TTC549 (cell line): Measurements from ENCODE around the gene CNTN1.

Experiments
- FAIRE-seq: peaks from 2 replicates; lab custom pipeline; 2012; peaks lifted over from hg19 to GRCh38; lab: Jason Lieb, UNC

The CNTN1 gene

GRCh38 chr12:40854604-40855003 lies 162.4 kb downstream of the CNTN1 start:
- FAIRE-seq = no peak

- no peak for FAIRE-seq
Observed at GRCh38 chr12:40864891-40865290, 172.7 kb downstream of the CNTN1 start.

- no peak for FAIRE-seq
Observed at GRCh38 chr12:40870981-40871380, 178.7 kb downstream of the CNTN1 start.

- no peak for FAIRE-seq
Observed at GRCh38 chr12:40874868-40875267, 182.6 kb downstream of the CNTN1 start.

GRCh38 chr12:40889329-40889728 lies 197.1 kb downstream of the CNTN1 start:
- FAIRE-seq = no peak

GRCh38 chr12:40892528-40892927 lies 200.3 kb downstream of the CNTN1 start:
- no peak for FAIRE-seq

GRCh38 chr12:40898505-40898904 lies 206.3 kb downstream of the CNTN1 start:
- no peak for FAIRE-seq

- no peak for FAIRE-seq
Observed at GRCh38 chr12:40903040-40903439, 210.8 kb downstream of the CNTN1 start.

- FAIRE-seq = no peak
Observed at GRCh38 chr12:40907115-40907527, 214.9 kb downstream of the CNTN1 start.

- no peak for FAIRE-seq
Observed at GRCh38 chr12:40911676-40912075, 219.4 kb downstream of the CNTN1 start.

GRCh38 chr12:40915172-40915571 lies 222.9 kb downstream of the CNTN1 start:
- no peak for FAIRE-seq

GRCh38 chr12:40917561-40917960 lies 225.3 kb downstream of the CNTN1 start:
- no peak for FAIRE-seq

- peak; percentile 81 for FAIRE-seq
Observed at GRCh38 chr12:40921563-40922163, 229.4 kb downstream of the CNTN1 start.

- FAIRE-seq = no peak
Observed at GRCh38 chr12:40937891-40938290, 245.7 kb downstream of the CNTN1 start.

- no peak for FAIRE-seq
Observed at GRCh38 chr12:40942326-40942725, 250.1 kb downstream of the CNTN1 start.

- FAIRE-seq = no peak
Observed at GRCh38 chr12:40945772-40946171, 253.5 kb downstream of the CNTN1 start.

- FAIRE-seq = peak; percentile 90
Observed at GRCh38 chr12:40946612-40947194, 254.5 kb downstream of the CNTN1 start.

GRCh38 chr12:40947797-40948196 lies 255.6 kb downstream of the CNTN1 start:
- no peak for FAIRE-seq

- FAIRE-seq = no peak
Observed at GRCh38 chr12:40953076-40953475, 260.8 kb downstream of the CNTN1 start.

- FAIRE-seq = no peak
Observed at GRCh38 chr12:40957417-40957816, 265.2 kb downstream of the CNTN1 start.

GRCh38 chr12:40959041-40959440 lies 266.8 kb downstream of the CNTN1 start:
- FAIRE-seq = no peak

GRCh38 chr12:40963751-40964150 lies 271.5 kb downstream of the CNTN1 start:
- FAIRE-seq = no peak

- FAIRE-seq = no peak
Observed at GRCh38 chr12:40969796-40970195, 277.6 kb downstream of the CNTN1 start.

GRCh38 chr12:40970320-40970907 lies 278.2 kb downstream of the CNTN1 start:
- FAIRE-seq = peak; percentile 15
